A549 (cell line): ENCODE data around the gene CXCR4. TPM values are rescaled to one million over a fixed set of nuclear protein-coding genes. Genes with fewer than 3 reads are reported as not detected.

Experiments used
- ATAC-seq, 2 experiments: fragments of 200-7000 bp in 1 of 2; fragments of >200 bp in 1 of 2; cut with Nextera tagmentation in 1 of 2; cut with Tn5 transposase in 1 of 2; 3 replicates each; pipeline versions ENCODE4 v1.8.0 to v1.9.1; 2018 to 2020; ENCODE audit warnings: mild to moderate bottlenecking in 1 of 2, moderate library complexity in 1 of 2
- CTCF ChIA-PET: fragments of 300-600 bp; sonication (Branson Sonifier 250); formaldehyde crosslinking; extraction: SDS; loops from one replicate; lab custom pipeline; 2021; ENCODE audit warnings: antibody characterized with exemption, inconsistent platforms; lab: Yijun Ruan, JAX
- POLR2A ChIA-PET: fragments of 350-600 bp; formaldehyde crosslinking; extraction: SDS; loops from one replicate; lab custom pipeline; 2021; ENCODE audit warnings: antibody characterized with exemption, inconsistent platforms; lab: Yijun Ruan, JAX
- DNase-seq, 2 experiments: peaks; one replicate each; pipeline versions ENCODE4 v3.0.0 to v3.0.0-alpha.2; 2011 to 2016; ENCODE audit warnings: low read depth in 1 of 2, low spot score in 1 of 2
- FAIRE-seq: peaks from 2 replicates; lab custom pipeline; 2011; peaks lifted over from hg19 to GRCh38; lab: Jason Lieb, UNC
- H3K27ac ChIP-seq, 2 experiments: fragments of >200 bp; sonication (Bioruptor Twin); formaldehyde crosslinking; 3 replicates each; pipeline ENCODE4 v1.5.1; 2016 to 2017
- H3K4me1 ChIP-seq: fragments of >200 bp; sonication (Bioruptor Twin); formaldehyde crosslinking; 3 replicates; pipeline ENCODE4 v1.6.1; 2016
- H3K4me2 ChIP-seq: fragments of >200 bp; sonication (Bioruptor Twin); formaldehyde crosslinking; 3 replicates; pipeline ENCODE4 v1.6.1; 2016
- H3K4me3 ChIP-seq: fragments of >200 bp; sonication (Bioruptor Twin); formaldehyde crosslinking; 3 replicates; pipeline ENCODE4 v1.5.1; 2016
- H3K9me3 ChIP-seq: fragments of >200 bp; sonication (Bioruptor Twin); formaldehyde crosslinking; 3 replicates; pipeline ENCODE4 v1.6.1; 2016
- BCL3 ChIP-seq: fragments of >200 bp; sonication (Bioruptor Twin); formaldehyde crosslinking; IDR thresholded peaks from 3 replicates; pipeline ENCODE4 v1.6.1; 2016
- BHLHE40 ChIP-seq: IDR thresholded peaks from 2 replicates; pipeline ENCODE4 v1.6.1; 2012; ENCODE audit warnings: low read depth, low read length, inconsistent platforms
- CHD2 ChIP-seq: fragments of 150-350 bp; IDR thresholded peaks from 2 replicates; pipeline ENCODE4 v1.6.1; 2014; ENCODE audit warnings: low read length; ENCODE audit not compliant: partially characterized antibody
- ELK1 ChIP-seq: fragments of 150-350 bp; IDR thresholded peaks from 2 replicates; pipeline ENCODE4 v1.6.1; 2014; ENCODE audit warnings: low read depth, mild to moderate bottlenecking, low read length
- FOSB ChIP-seq: fragments of 250-450 bp; sonication (Bioruptor Pico); IDR thresholded peaks from 2 replicates; pipeline ENCODE4 v1.5.0; 2020; ENCODE audit warnings: mild to moderate bottlenecking, moderate library complexity
- FOSL2 ChIP-seq, 2 experiments: fragments of 450-650 bp in 1 of 2; fragments of >200 bp in 1 of 2; sonication (Bioruptor Twin) in 1 of 2; formaldehyde crosslinking; IDR thresholded peaks; 2 replicates each; pipeline versions ENCODE4 v1.5.0 to v1.6.1; 2016 to 2020; ENCODE audit warnings: mild to moderate bottlenecking in 1 of 2, moderate library complexity in 1 of 2
- GATA3 ChIP-seq: IDR thresholded peaks from 2 replicates; pipeline ENCODE4 v1.6.1; 2012; ENCODE audit warnings: borderline replicate concordance
- HDAC2 ChIP-seq: fragments of 200-600 bp; sonication (generic); IDR thresholded peaks from 2 replicates; pipeline ENCODE4 v1.6.1; 2016
- HES2 ChIP-seq: fragments of >200 bp; sonication (Bioruptor Twin); formaldehyde crosslinking; IDR thresholded peaks from 2 replicates; pipeline ENCODE4 v1.6.1; 2016
- HEYL ChIP-seq: fragments of 250-450 bp; sonication (Bioruptor Pico); IDR thresholded peaks from 2 replicates; pipeline ENCODE4 v1.8.0; 2021; ENCODE audit warnings: mild to moderate bottlenecking, moderate library complexity
- HOXA7 ChIP-seq: fragments of 250-450 bp; sonication (Bioruptor Pico); IDR thresholded peaks from 2 replicates; pipeline ENCODE4 v1.5.0; 2020; ENCODE audit warnings: mild to moderate bottlenecking, moderate library complexity
- HOXB5 ChIP-seq: fragments of 250-450 bp; sonication (Bioruptor Pico); IDR thresholded peaks from 2 replicates; pipeline ENCODE4 v1.5.0; 2020; ENCODE audit warnings: mild to moderate bottlenecking, moderate library complexity
- JUNB ChIP-seq: fragments of >200 bp; sonication (Bioruptor Twin); formaldehyde crosslinking; IDR thresholded peaks from 2 replicates; pipeline ENCODE4 v1.6.1; 2016
- KDM1A ChIP-seq: fragments of 200-600 bp; sonication (generic); IDR thresholded peaks from 2 replicates; pipeline ENCODE4 v1.6.1; 2016; ENCODE audit warnings: low read depth, mild to moderate bottlenecking
- MAFK ChIP-seq: fragments of 450-650 bp; IDR thresholded peaks from 2 replicates; pipeline ENCODE4 v1.6.1; 2014; ENCODE audit not compliant: partially characterized antibody
- MAZ ChIP-seq: fragments of 150-350 bp; IDR thresholded peaks from 2 replicates; pipeline ENCODE4 v1.6.1; 2014; ENCODE audit warnings: antibody characterized with exemption, low read depth, low read length, borderline replicate concordance
- PHF8 ChIP-seq: fragments of 200-600 bp; sonication (generic); IDR thresholded peaks from 2 replicates; pipeline ENCODE4 v1.6.1; 2016; ENCODE audit warnings: low read depth, mild to moderate bottlenecking, antibody characterized with exemption, moderate library complexity, borderline replicate concordance
- POLR2AphosphoS2 ChIP-seq: conservative IDR thresholded peaks from 2 replicates; pipeline ENCODE4 v1.6.1; 2012; ENCODE audit warnings: low read length, improper control_type of control experiment, inconsistent platforms
- RAD21 ChIP-seq, 2 experiments: fragments of >200 bp in 1 of 2; sonication (Bioruptor Twin) in 1 of 2; formaldehyde crosslinking in 1 of 2; IDR thresholded peaks in 1 of 2; conservative IDR thresholded peaks in 1 of 2; 2 replicates in 1 of 2; 3 replicates in 1 of 2; pipeline ENCODE4 v1.6.1; 2012 to 2018; ENCODE audit warnings: inconsistent platforms in 1 of 2
- RFX5 ChIP-seq: fragments of 450-650 bp; IDR thresholded peaks from 2 replicates; pipeline ENCODE4 v1.7.1; 2014; ENCODE audit warnings: antibody characterized with exemption, mild to moderate bottlenecking, moderate library complexity
- ZNF302 ChIP-seq: fragments of 250-450 bp; sonication (Bioruptor Pico); IDR thresholded peaks from 2 replicates; pipeline ENCODE4 v1.9.0; 2021; ENCODE audit warnings: inconsistent platforms, mild to moderate bottlenecking, moderate library complexity
- WGBS: methylation state at CpG from one replicate; pipeline ENCODE4 v1.1.6; 2017; ENCODE audit errors: missing lambda C conversion rate; 5-methylcytosine and 5-hydroxymethylcytosine counted together
- polyA plus RNA-seq, 4 experiments: library from polyadenylated mRNA; depleted of rRNA in 3 of 4; stranded (reverse); fragments of >200 nt; fragmentation: RNase III in 1 of 4; extraction: RNeasy Plus Mini Kit Qiagen cat#74134 plus additional on column Dnase treatment in 1 of 4; gene quantifications; 2 replicates in 3 of 4; 3 replicates in 1 of 4; pipeline ENCODE4 v1.2.3, GENCODE V29; 2011 to 2017
- TF ChIP-seq, protein P1 (sequence below): fragments of 450-650 bp; IDR thresholded peaks from 2 replicates; pipeline ENCODE4 v1.6.1; 2014; ENCODE audit warnings: antibody characterized with exemption
- TF ChIP-seq, protein P2 (sequence below): IDR thresholded peaks from 2 replicates; pipeline ENCODE4 v1.6.1; 2012

Gene CXCR4
- polyA plus RNA-seq, 2 of the 4 experiments (the other 2 are of a cell fraction) = 0.09 to 0.16 TPM

- H3K9me3 ChIP-seq = no peaks in the 10 kb centered on the region
- ChIA-PET CTCF (no interaction called here), POLR2A (no interaction called here)
- no peak overlapping the region for H3K4me2 ChIP-seq
- FAIRE-seq = no peak
- no peak for DNase-seq
- H3K4me1 ChIP-seq = no peaks in the 10 kb centered on the region
- TF ChIP-seq BCL3 (no peak), HOXA7 (CRISPR knock-in tag) (no peak), GATA3 (no peak), MAZ (no peak), HDAC2 (no peak), POLR2AphosphoS2 (no peak), ELK1 (no peak), PHF8 (no peak), ZNF302 (CRISPR knock-in tag) (no peak), FOSL2 (IDR thresholded peaks at IDR 0.05) (no peak), FOSL2 (CRISPR knock-in tag; IDR thresholded peaks at IDR 0.05) (no peak), KDM1A (no peak), FOSB (CRISPR knock-in tag) (no peak), MAFK (no peak), JUNB (no peak), HEYL (CRISPR knock-in tag) (no peak), CHD2 (no peak)
- TF ChIP-seq, protein P1, sequence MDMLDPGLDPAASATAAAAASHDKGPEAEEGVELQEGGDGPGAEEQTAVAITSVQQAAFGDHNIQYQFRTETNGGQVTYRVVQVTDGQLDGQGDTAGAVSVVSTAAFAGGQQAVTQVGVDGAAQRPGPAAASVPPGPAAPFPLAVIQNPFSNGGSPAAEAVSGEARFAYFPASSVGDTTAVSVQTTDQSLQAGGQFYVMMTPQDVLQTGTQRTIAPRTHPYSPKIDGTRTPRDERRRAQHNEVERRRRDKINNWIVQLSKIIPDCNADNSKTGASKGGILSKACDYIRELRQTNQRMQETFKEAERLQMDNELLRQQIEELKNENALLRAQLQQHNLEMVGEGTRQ = no peak
- TF ChIP-seq, protein P2, sequence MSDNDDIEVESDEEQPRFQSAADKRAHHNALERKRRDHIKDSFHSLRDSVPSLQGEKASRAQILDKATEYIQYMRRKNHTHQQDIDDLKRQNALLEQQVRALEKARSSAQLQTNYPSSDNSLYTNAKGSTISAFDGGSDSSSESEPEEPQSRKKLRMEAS = no peak
- 6% methylated on average over 1 of the region's 1 CpG for WGBS
- no peak overlapping the region for H3K27ac ChIP-seq
- H3K4me3 ChIP-seq = no peak overlapping the region
- ATAC-seq = no peak
These were observed 31.1 kb upstream of the CXCR4 start for GRCh38 chr2:136149011-136149410.

- H3K9me3 ChIP-seq = no peaks in the 10 kb centered on the region
- ChIA-PET CTCF (no interaction called here), POLR2A (no interaction called here)
- H3K4me1 ChIP-seq = no peaks in the 10 kb centered on the region
- ATAC-seq (no peak), FAIRE-seq (no peak), DNase-seq (no peak)
- TF ChIP-seq RAD21 (conservative IDR thresholded peaks at IDR 0.05 in 1 of 2, IDR thresholded peaks at IDR 0.05 in 1 of 2) (no peak), HES2 (no peak), HOXB5 (CRISPR knock-in tag) (no peak), HEYL (CRISPR knock-in tag) (no peak), BHLHE40 (no peak), RFX5 (no peak)
- H3K4me3 ChIP-seq = no peak overlapping the region
- no peak overlapping the region for H3K27ac ChIP-seq
- no peak overlapping the region for H3K4me2 ChIP-seq
These were observed 28.6 kb upstream of the CXCR4 start for GRCh38 chr2:136146564-136146963.
